HEK293T (cell line): Measurements from ENCODE around the gene ARHGAP26.

Experiments
- ARNT ChIP-seq: fragments of 450-650 bp; IDR thresholded peaks from 2 replicates; pipeline ENCODE4 v1.6.1; 2017; ENCODE audit warnings: mild to moderate bottlenecking
- BHLHE40 ChIP-seq: fragments of 450-650 bp; IDR thresholded peaks from 2 replicates; pipeline ENCODE4 v1.6.1; 2016; ENCODE audit warnings: mild to moderate bottlenecking, moderate library complexity, borderline replicate concordance
- CTBP1 ChIP-seq: fragments of 450-650 bp; IDR thresholded peaks from 2 replicates; pipeline ENCODE4 v1.6.1; 2016; ENCODE audit warnings: borderline replicate concordance
- FOXK2 ChIP-seq: fragments of 450-650 bp; IDR thresholded peaks from 2 replicates; pipeline ENCODE4 v1.6.1; 2016; ENCODE audit warnings: mild to moderate bottlenecking
- FOXM1 ChIP-seq: fragments of 450-650 bp; IDR thresholded peaks from 2 replicates; pipeline ENCODE4 v1.6.1; 2017; ENCODE audit warnings: mild to moderate bottlenecking, borderline replicate concordance
- HDGF ChIP-seq: fragments of 450-650 bp; IDR thresholded peaks from 2 replicates; pipeline ENCODE4 v1.6.1; 2017; ENCODE audit warnings: antibody characterized with exemption, borderline replicate concordance
- NFRKB ChIP-seq: fragments of 450-650 bp; IDR thresholded peaks from 2 replicates; pipeline ENCODE4 v1.6.1; 2016; ENCODE audit warnings: mild to moderate bottlenecking, moderate library complexity
- SP1 ChIP-seq: fragments of 450-650 bp; IDR thresholded peaks from 2 replicates; pipeline ENCODE4 v1.6.1; 2017
- SUZ12 ChIP-seq: fragments of 450-650 bp; IDR thresholded peaks from 2 replicates; pipeline ENCODE4 v1.6.1; 2016; ENCODE audit warnings: mild to moderate bottlenecking

GRCh38 chr5:142946547-142947426 is 176.6 kb downstream of the ARHGAP26 start:
- no peak for TF ChIP-seq NFRKB
- no peak for TF ChIP-seq ARNT
- no peak for TF ChIP-seq FOXK2
- TF ChIP-seq CTBP1: no peak
- no peak for TF ChIP-seq HDGF
- TF ChIP-seq BHLHE40: no peak
- no peak for TF ChIP-seq FOXM1
- TF ChIP-seq SUZ12: no peak
- TF ChIP-seq SP1: no peak
